HUES64 (cell line): ENCODE data around the gene DIPK1C.

Experiments
- H3K27ac ChIP-seq: 2 replicates; pipeline ENCODE4 v1.7.0; 2013; ENCODE audit warnings: low read depth, low read length, inconsistent platforms
- H3K27me3 ChIP-seq: 2 replicates; pipeline ENCODE4 v1.6.1; 2013; ENCODE audit warnings: mild to moderate bottlenecking, low read length; ENCODE audit not compliant: insufficient read depth
- H3K36me3 ChIP-seq: 2 replicates; pipeline ENCODE4 v1.6.1; 2013; ENCODE audit warnings: mild to moderate bottlenecking, low read length; ENCODE audit not compliant: insufficient read depth
- H3K4me1 ChIP-seq: 2 replicates; pipeline ENCODE4 v1.6.1; 2013; ENCODE audit warnings: mild to moderate bottlenecking, low read length, moderate library complexity; ENCODE audit not compliant: insufficient read depth
- H3K4me3 ChIP-seq: 2 replicates; pipeline ENCODE4 v1.5.1; 2013; ENCODE audit warnings: mild to moderate bottlenecking, low read length, moderate library complexity
- H3K9ac ChIP-seq: 2 replicates; pipeline ENCODE4 v1.6.1; 2013; ENCODE audit warnings: mild to moderate bottlenecking, low read depth, low read length
- H3K9me3 ChIP-seq: 2 replicates; pipeline ENCODE4 v1.6.1; 2013; ENCODE audit warnings: low read depth, low read length; ENCODE audit not compliant: insufficient read depth
- WGBS: fragments of 150-250, 120-280 bp; methylation state at CpG from one replicate; pipeline ENCODE4 v1.1.7; 2013; ENCODE audit warnings: missing lambda C conversion rate; 5-methylcytosine and 5-hydroxymethylcytosine counted together

Gene DIPK1C

DNA sequence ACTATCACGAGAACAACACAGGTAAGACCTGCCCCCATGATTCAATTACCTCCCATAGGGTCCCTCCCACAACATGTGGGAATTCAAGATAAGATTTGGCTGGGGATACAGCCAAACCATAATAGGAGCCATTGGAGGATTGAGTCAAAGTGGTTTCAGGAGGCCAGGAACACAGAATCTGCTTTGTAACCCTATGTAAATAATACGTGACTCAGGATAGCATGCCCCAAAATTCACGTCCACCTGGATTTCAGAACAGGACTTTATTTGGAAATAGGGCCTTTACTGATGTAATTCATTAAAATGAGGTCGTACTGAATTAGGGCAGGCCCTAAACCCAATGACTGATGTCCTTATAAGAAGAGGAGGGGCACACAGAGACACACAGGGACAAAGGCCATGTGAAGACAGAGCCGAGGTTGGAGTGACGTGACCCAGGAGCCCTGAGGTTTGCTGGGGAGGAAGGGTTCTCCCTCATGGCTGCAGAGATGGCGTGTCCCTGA lies 23.1 kb upstream of the DIPK1C start:
- Histone ChIP-seq H3K4me1 (peaks cover 10% of the 10 kb centered on the region), H3K27ac (no peak overlapping the region), H3K9me3 (no peaks in the 10 kb centered on the region), H3K9ac (no peak overlapping the region), H3K27me3 (no peaks in the 10 kb centered on the region), H3K36me3 (no peaks in the 10 kb centered on the region), H3K4me3 (no peak overlapping the region)
- WGBS: 96% methylated on average over 7 of the region's 7 CpGs

DNA sequence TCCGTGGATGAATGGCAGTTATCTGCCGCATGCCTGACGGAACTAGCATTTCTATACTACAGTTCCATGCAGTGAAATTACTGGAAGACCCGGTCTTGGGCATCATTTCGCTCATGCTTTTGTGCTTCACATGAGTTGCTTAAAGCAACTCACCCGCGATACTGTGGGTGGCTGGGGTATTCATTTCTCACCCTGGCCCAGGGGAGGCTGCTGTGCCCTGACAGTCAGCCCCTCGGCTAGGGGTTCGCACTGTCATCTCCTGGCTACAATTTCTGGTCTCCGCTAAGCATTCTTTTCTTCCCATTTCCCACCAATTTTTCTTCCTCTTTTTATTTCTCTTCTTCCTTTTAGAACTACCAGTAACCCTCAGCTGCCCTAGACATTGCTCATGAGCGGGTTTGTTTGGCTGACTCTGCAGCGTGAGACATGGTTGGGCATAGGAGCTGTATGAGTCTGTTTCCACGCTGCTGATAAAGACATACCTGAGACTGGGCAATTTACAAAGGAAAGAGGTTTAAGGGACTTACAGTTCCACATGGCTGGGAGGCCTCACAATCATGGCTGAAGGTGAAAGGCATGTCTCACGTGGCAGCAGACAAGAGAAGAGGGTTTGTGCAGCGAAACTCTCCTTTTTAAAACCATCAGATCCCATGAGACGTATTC lies 22.5 kb upstream of the DIPK1C start:
- Histone ChIP-seq H3K36me3 (no peaks in the 10 kb centered on the region), H3K4me1 (peaks cover 10% of the 10 kb centered on the region), H3K27ac (no peak overlapping the region), H3K9ac (no peak overlapping the region), H3K4me3 (no peak overlapping the region), H3K9me3 (no peaks in the 10 kb centered on the region), H3K27me3 (no peaks in the 10 kb centered on the region)
- WGBS: 95% methylated on average over 16 of the region's 16 CpGs

DNA sequence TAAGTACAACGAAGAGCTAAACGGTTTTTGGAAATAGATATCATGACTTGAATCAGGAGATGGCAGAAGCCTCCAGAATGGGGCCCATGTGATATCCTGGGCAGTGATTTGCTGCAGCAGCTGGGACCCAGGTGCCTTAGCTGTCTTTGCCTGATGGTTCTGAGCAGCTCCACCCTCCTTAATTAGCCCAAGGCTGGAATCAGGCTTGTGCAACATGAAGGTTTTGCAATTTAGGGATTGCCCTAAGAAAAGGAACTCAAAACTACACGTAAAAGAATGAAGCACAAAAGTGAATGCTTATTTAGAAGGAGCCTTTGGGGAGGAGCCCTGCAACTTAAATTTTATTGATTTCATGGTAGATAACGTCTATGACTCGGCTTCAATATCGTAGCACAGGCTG lies 21.8 kb upstream of the DIPK1C start:
- Histone ChIP-seq H3K4me3 (no peak overlapping the region), H3K4me1 (peaks cover 10% of the 10 kb centered on the region), H3K27ac (no peak overlapping the region), H3K9ac (no peak overlapping the region), H3K36me3 (no peaks in the 10 kb centered on the region), H3K27me3 (no peaks in the 10 kb centered on the region), H3K9me3 (no peaks in the 10 kb centered on the region)
- 95% methylated on average over 6 of the region's 6 CpGs for whole genome bisulfite sequencing

DNA sequence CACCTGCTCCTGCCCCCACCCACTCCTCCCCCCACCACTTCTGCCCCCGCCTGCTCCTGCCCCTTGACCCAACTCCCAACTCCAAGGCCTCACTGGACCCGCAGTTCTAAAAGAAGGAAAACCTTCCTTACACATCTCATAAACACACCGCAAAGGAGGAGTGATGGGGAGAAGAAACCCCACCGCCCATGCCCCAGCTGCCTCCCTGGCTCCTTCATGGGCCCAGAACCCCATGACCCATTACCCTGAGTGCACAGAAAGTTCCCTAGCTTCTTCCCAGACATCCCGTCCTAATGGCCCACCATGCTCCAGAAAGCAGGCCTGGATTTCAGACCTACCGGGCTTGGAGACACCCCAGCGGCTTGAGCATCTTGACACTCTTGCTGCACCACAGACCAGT lies 21.2 kb upstream of the DIPK1C start:
- no peaks in the 10 kb centered on the region for H3K9me3 ChIP-seq
- no peak overlapping the region for H3K4me3 ChIP-seq
- WGBS: 98% methylated on average over 6 of the region's 7 CpGs
- H3K36me3 ChIP-seq: no peaks in the 10 kb centered on the region
- H3K9ac ChIP-seq: no peak overlapping the region
- H3K4me1 ChIP-seq: peaks cover 10% of the 10 kb centered on the region
- H3K27me3 ChIP-seq: no peaks in the 10 kb centered on the region
- H3K27ac ChIP-seq: no peak overlapping the region

DNA sequence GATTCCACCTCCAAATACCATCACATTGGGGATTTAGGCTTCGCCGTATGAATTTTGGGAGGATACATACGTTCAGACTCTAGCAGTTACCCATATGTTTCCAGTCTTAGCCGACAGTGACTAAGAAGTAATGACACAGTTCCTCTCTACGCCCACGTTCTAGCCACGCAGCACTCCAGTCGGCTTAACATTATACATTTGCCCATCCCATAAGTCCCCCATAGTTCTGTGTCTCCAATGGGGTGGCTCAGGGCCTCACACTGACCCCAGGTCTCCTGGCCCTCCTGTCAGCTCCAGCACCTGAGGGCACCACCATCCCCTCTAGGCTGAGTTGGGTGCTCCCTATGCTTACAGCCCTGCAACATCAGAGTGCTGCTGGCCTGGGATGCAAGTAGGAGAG lies 20.7 kb upstream of the DIPK1C start:
- Histone ChIP-seq H3K9ac (no peak overlapping the region), H3K27ac (no peak overlapping the region), H3K4me3 (no peak overlapping the region), H3K27me3 (no peaks in the 10 kb centered on the region), H3K36me3 (no peaks in the 10 kb centered on the region), H3K9me3 (no peaks in the 10 kb centered on the region), H3K4me1 (peaks cover 10% of the 10 kb centered on the region)
- WGBS: 89% methylated on average over 8 of the region's 8 CpGs

DNA sequence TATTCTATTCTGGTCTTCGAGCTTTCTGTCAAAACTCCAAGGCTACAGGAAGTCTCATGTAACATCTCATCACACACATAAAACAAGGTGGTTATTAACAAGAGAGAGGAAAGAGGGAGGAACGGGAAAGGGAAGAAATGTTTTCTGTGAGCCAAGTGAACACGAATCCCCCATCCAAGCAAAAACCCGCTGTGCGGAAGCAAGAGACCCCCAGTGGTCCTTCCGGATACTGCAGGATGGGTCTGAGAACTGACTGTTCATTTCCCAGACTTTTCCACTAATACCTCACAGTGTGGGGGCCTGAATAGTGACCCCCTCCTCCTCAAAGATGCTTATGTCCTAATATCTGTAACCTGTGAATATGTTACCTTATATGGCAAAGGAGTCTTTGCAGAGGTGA lies 19.0 kb upstream of the DIPK1C start:
- Histone ChIP-seq H3K27me3 (no peaks in the 10 kb centered on the region), H3K27ac (no peak overlapping the region)
- WGBS: 27% methylated on average over 6 of the region's 6 CpGs

DNA sequence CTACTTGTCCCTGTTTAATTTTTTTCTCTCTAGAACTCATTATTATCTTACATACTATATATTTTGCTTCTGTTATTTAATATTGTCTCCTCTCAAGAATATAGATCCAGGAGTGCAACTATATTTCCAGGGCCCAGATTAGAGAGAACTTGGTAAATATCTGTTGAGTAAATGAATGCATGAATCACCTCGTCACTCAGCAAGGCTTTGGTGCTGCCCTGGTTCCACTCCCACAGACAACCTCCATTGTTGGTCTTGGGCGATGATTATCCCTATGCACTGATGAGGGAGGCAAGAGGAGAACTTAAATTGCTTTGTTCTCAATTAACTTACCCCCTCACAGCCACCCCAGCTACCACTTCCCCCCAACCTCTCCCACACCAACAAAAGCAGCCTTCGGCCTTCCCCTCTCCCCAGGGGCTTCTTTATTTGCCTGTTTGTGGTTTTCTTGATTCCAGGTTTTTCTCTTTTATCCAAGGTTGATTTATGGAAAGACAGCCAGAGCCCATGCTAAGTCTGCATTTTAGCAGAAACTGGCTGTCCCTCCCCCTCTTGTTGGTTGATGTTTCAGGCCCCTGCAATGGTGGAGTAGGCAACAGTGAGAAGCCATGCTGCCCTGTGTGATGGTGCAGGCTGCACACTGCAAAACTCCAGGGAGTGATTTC lies 17.0 kb upstream of the DIPK1C start:
- peaks cover 7% of the 10 kb centered on the region; the same call in 1 of the 2 replicates for H3K9me3 ChIP-seq
- H3K27ac ChIP-seq: no peak overlapping the region
- H3K27me3 ChIP-seq: no peaks in the 10 kb centered on the region
- no peak overlapping the region for H3K4me3 ChIP-seq
- 86% methylated on average over 3 of the region's 3 CpGs for WGBS
- H3K9ac ChIP-seq: no peak overlapping the region
- peaks cover 10% of the 10 kb centered on the region for H3K4me1 ChIP-seq
- H3K36me3 ChIP-seq: no peaks in the 10 kb centered on the region

More for the DNA sequence above, 19.0 kb upstream of the DIPK1C start:
- Histone ChIP-seq H3K9ac (no peak overlapping the region), H3K36me3 (no peaks in the 10 kb centered on the region), H3K9me3 (no peaks in the 10 kb centered on the region), H3K4me3 (no peak overlapping the region), H3K4me1 (peaks cover 10% of the 10 kb centered on the region)

DNA sequence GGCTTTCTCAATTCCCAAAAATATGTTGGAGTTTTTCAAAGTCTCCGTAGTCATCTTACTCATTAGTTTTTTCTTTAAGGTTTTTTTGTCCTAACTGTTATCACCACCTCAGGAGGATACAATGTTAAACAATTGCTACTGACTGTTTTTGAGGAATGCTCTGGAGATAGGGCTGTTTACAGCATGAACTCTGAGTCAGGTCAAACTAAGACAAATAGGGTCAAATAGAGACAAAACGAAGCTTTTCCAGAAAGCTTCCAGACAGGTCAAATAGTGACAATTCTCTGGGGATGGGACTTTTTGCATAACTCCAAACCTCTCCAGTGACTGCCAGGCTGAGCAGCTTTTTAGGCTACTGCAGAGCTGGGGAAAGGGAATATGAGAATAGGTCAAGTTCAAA lies 15.2 kb upstream of the DIPK1C start:
- H3K9ac ChIP-seq: no peak overlapping the region
- peaks cover 7% of the 10 kb centered on the region; the same call in 1 of the 2 replicates for H3K9me3 ChIP-seq
- H3K27ac ChIP-seq: no peak overlapping the region
- no peak overlapping the region for H3K4me3 ChIP-seq
- no peaks in the 10 kb centered on the region for H3K27me3 ChIP-seq
- no peaks in the 10 kb centered on the region for H3K36me3 ChIP-seq
- H3K4me1 ChIP-seq: peaks cover 10% of the 10 kb centered on the region
- 65% methylated on average over 1 of the region's 2 CpGs for WGBS

DNA sequence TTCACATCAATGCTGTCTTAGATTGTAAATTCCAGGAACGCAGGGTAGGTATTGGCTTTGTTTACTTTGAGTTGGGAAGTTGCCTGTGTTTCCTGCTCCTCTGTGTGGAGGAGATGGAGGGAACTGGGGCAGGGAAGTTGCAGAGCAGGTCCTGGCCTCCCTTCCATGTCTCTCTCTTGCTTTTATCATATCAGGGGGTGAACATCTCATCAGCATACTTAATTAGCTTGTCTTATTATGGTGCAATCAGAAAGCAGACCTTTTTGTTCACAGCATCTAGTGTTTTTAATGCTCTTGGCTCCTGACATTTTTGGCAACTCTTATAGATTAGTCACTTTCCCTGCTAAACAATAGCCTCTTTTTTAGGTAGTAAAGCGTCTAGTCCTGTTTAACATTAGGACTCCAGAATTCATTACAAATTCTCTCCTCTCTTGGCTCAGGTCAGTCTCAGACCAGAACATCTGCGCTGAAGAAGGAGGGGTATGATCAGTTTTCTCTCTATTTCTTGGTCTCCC lies 11.5 kb upstream of the DIPK1C start:
- Histone ChIP-seq H3K4me1 (no peaks in the 10 kb centered on the region), H3K4me3 (no peak overlapping the region), H3K36me3 (no peaks in the 10 kb centered on the region), H3K27ac (no peak overlapping the region), H3K9ac (no peak overlapping the region), H3K9me3 (peaks cover 7% of the 10 kb centered on the region; the same call in 1 of the 2 replicates), H3K27me3 (no peaks in the 10 kb centered on the region)
- 100% methylated on average over 2 of the region's 3 CpGs for WGBS

DNA sequence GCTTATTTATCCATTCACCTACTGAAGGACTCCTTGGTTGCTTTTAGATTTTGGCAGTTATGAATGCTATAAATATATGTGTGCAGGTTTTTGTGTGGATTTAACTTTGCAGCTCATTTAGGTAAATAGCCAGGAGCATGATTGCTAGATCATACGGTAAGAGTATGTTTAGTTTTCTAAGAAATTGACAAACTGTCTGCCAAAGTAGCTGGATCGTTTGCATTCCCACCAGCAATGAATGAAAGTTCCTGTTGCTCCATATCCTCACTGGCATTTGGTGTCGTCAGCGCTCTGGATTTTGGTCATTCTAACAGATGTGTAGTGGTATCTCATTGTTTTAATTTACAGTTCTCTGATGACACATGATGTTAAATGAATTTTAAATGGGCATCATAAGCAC lies 8.7 kb upstream of the DIPK1C start:
- no peaks in the 10 kb centered on the region for H3K36me3 ChIP-seq
- H3K9ac ChIP-seq: no peak overlapping the region
- no peaks in the 10 kb centered on the region for H3K4me1 ChIP-seq
- WGBS: 95% methylated on average over 4 of the region's 4 CpGs
- H3K4me3 ChIP-seq: no peak overlapping the region
- H3K9me3 ChIP-seq: peaks cover 7% of the 10 kb centered on the region; the same call in 1 of the 2 replicates
- H3K27me3 ChIP-seq: 0 out of 2 replicates have a peak, but pooled peaks cover 1% of the 10 kb centered on the region
- no peak overlapping the region for H3K27ac ChIP-seq

DNA sequence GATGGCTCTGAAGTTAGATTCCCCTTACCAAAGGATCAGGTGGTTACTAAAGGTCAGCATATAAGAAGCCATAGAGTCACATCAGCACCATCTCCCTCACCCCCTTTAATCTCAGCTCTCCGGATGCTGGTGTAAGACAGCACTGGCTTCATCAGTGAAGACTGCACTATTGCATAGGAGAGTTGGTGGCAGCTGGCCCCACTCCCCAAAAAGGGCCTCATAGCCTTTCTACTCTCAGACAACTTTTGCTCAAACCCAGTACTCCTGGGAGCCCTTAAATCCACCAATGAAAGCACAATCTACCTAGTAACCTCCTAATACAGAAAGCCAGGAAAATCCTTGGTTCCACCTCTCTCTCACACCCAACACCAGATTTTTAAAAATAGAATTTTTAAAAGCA lies 6.9 kb upstream of the DIPK1C start:
- Histone ChIP-seq H3K9ac (no peak overlapping the region), H3K4me3 (no peak overlapping the region), H3K27me3 (peaks cover 10% of the 10 kb centered on the region), H3K4me1 (no peaks in the 10 kb centered on the region), H3K27ac (no peak overlapping the region), H3K9me3 (no peaks in the 10 kb centered on the region), H3K36me3 (no peaks in the 10 kb centered on the region)
- 100% methylated on average over 1 of the region's 1 CpG for WGBS
